Measurements from ENCODE around the gene TUG1.
A peak's percentile ranks its signal among the peaks of the same experiment; 100 is the strongest.

The TUG1 gene

GRCh38 chr22:30944986-30945385 lies 24.1 kb upstream of the TUG1 start:
- no peak overlapping the region for H3K4me3 ChIP-seq (ENCODE audit: low read depth, low read length)
- TF ChIP-seq CTCF (IDR thresholded peaks at IDR 0.05; ENCODE audit: low read depth, low read length, missing control alignments), result no peak
- in situ Hi-C loops (cut with HindIII; ENCODE audit: low sequenced_read_pairs), result no loop called here
- no peak for DNase-seq (ENCODE audit: low read depth)

GRCh38 chr22:30945653-30946052 lies 23.4 kb upstream of the TUG1 start:
- no peak overlapping the region for H3K4me3 ChIP-seq (ENCODE audit: low read depth, low read length)
- TF ChIP-seq CTCF (IDR thresholded peaks at IDR 0.05; ENCODE audit: low read depth, low read length, missing control alignments), result no peak
- DNase-seq (ENCODE audit: low read depth), result no peak
- in situ Hi-C loops (cut with HindIII; ENCODE audit: low sequenced_read_pairs), result no loop called here

- no peak for DNase-seq (ENCODE audit: low read depth)
- in situ Hi-C loops (cut with HindIII; ENCODE audit: low sequenced_read_pairs), result no loop called here
- no peak overlapping the region for H3K4me3 ChIP-seq (ENCODE audit: low read depth, low read length)
- no peak for TF ChIP-seq CTCF (IDR thresholded peaks at IDR 0.05; ENCODE audit: low read depth, low read length, missing control alignments)
These were observed 22.7 kb upstream of the TUG1 start for GRCh38 chr22:30946354-30946753.

DNA sequence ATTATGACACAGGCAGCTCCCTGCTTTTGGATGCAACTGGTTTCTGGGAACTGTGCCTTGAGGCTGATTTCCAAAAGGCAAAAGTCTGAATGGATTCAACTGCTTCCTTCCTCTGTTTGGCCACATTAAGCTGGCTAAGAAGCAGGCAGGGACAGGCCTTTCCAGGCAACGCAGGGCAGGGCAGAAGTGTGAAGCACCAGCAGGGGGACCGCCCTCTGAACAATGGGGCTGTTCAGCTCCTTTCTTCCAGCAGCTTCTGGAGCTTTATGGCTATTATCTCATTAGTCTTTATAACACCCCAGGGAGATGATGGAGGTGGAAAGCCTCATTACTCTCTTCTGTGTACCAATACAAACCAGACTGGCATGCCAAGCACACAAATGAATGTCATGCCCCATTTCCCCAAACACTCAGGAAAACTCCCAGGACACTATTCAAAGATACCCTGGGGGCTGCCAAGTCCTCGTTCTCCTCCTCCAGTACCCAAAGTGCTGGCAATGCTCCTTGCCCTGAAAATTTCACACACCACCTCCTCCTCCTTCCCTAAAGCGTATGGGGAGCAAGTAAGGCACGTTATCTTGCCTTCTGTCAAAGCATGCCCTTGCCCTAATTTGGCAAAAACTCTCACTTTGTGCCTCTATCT lies 21.8 kb upstream of the TUG1 start:
- H3K4me3 ChIP-seq (ENCODE audit: low read depth, low read length), result no peak overlapping the region
- TF ChIP-seq CTCF (IDR thresholded peaks at IDR 0.05; ENCODE audit: low read depth, low read length, missing control alignments), result no peak
- in situ Hi-C loops (cut with HindIII; ENCODE audit: low sequenced_read_pairs), result no loop called here
- no peak for DNase-seq (ENCODE audit: low read depth)

GRCh38 chr22:30947816-30948454 lies 21.1 kb upstream of the TUG1 start:
- in situ Hi-C loops (cut with HindIII; ENCODE audit: low sequenced_read_pairs), result no loop called here
- H3K4me3 ChIP-seq (ENCODE audit: low read depth, low read length), result no peak overlapping the region
- peak; percentile 65 for TF ChIP-seq CTCF (IDR thresholded peaks at IDR 0.05; ENCODE audit: low read depth, low read length, missing control alignments)
- peak; percentile 54 for DNase-seq (ENCODE audit: low read depth)

DNA sequence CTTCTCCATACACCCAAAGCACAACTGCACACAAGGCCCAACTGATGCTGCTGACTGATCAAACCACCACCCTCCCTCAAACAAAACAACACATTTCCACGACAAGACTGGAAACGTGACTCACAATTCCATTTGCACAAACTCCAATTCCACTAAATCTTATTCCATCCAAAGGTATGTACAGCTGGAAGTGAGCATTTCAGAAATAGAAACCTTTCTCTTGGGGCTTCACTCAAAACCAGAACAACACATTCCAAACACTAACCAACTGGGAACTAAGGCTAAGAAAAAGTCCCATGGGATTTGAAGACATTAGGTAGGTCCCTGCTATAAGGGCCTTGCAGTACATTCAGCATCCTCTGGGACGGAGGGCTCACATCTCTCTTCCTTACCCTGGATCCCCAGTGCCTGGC lies 20.1 kb upstream of the TUG1 start:
- in situ Hi-C loops (cut with HindIII; ENCODE audit: low sequenced_read_pairs), result no loop called here
- DNase-seq (ENCODE audit: low read depth), result no peak
- no peak overlapping the region for H3K4me3 ChIP-seq (ENCODE audit: low read depth, low read length)
- TF ChIP-seq CTCF (IDR thresholded peaks at IDR 0.05; ENCODE audit: low read depth, low read length, missing control alignments), result no peak
